Body of pancreas (tissue), 4 donors: ENCODE measurements around the gene PPP6R1.

Experiments
- CTCF ChIP-seq, 7 experiments: fragments of 450-650 bp in 4 of 7; fragments of 200-600 bp in 3 of 7; sonication (generic) in 3 of 7; IDR thresholded peaks; one replicate each; pipeline ENCODE4 v1.5.1; 2016 to 2019; ENCODE audit warnings: antibody characterized with exemption in 7 of 7
- POLR2A ChIP-seq, 3 donors: fragments of 450-650 bp; IDR thresholded peaks; one replicate each; pipeline ENCODE4 v1.6.1; 2016; ENCODE audit warnings: antibody characterized with exemption in 3 of 3, mild to moderate bottlenecking in 2 of 3

- no peak for TF ChIP-seq POLR2A (IDR thresholded peaks at IDR 0.05)
- TF ChIP-seq CTCF (IDR thresholded peaks at IDR 0.05): no peak
These were observed 5.8 kb downstream of the PPP6R1 start for GRCh38 chr19:55252760-55253663.
